ENCODE measurements around the gene AUTS2. TPM values are rescaled to one million over a fixed set of nuclear protein-coding genes. Genes with fewer than 3 reads are reported as not detected.

AUTS2 gene
- total and polyA plus RNA-seq, 2 donors (not counting 1 experiment from before 2014, with no cell fraction given), result 0.60 to 9.1 TPM

DNA sequence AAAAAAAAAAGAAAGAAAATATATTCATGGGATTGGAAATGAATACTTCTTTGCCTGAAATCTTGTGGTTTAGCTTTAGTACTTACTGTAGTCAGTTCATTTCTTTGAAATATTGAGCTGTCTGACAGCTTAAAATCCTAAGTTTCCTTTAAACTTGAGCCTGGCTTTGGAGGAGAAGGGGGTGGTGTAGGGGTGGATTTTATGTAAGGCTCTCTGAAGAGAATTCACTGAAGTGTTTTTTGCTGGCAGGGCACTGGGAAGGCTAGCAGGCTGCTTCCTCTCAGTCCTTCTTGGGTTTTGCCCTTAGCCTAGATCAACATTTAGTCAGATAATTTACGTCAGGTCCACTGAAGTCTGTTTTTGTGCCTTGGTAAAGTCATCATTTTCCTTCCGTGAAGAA lies 516.5 kb downstream of the AUTS2 start:
- H3K36me3 ChIP-seq (ENCODE audit: control insufficient read depth, insufficient read depth, low read length), result no peaks in the 10 kb centered on the region
- no peak overlapping the region for H2AFZ ChIP-seq (ENCODE audit: low read length)
- TF ChIP-seq EZH2 (IDR thresholded peaks at IDR 0.05; ENCODE audit: low read length, missing control alignments), result no peak

DNA sequence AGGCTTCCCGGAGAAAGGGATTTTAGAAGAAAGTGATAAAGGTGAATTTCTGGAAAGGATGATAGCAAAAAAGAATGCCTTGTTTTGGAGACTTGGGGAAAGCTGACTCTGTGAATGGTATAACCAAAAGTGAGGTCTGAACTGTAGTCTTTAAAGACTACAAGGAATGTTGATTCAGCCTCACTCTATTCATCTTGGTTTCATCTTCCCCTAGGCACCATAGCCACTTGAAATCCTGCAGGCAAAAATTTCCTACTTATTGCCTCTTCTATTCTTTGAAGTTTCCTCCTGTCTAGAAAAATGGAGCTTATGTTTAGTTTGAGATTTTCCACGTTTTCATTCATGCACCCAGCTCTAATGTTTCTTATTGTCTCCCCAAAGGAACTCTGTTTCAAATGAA lies 518.0 kb downstream of the AUTS2 start:
- no peak overlapping the region for H3K4me3 ChIP-seq (replicated peaks in 1 of 4; ENCODE audit: control extremely low read depth in 1 of 4, insufficient read depth in 1 of 4, low read depth in 3 of 4, low read length in 4 of 4)
- no peaks in the 10 kb centered on the region for H3K27me3 ChIP-seq (ENCODE audit: control insufficient read depth, insufficient read depth, low read length)
- no peaks in the 10 kb centered on the region for H4K20me1 ChIP-seq (ENCODE audit: control insufficient read depth, extremely low read depth, insufficient read depth, low read length)
- DNase-seq (ENCODE audit: low read depth in 2 of 2), result no peak
- no peak overlapping the region for H2AFZ ChIP-seq (ENCODE audit: low read length)
- no peak overlapping the region for H3K9ac ChIP-seq (ENCODE audit: insufficient read depth, low read length)
- H3K27ac ChIP-seq (ENCODE audit: insufficient read depth, low read length), result no peak overlapping the region
- H3K9me3 ChIP-seq (ENCODE audit: control insufficient read depth, insufficient read depth, low read depth, low read length), result no peaks in the 10 kb centered on the region
- no peaks in the 10 kb centered on the region for H3K4me1 ChIP-seq (ENCODE audit: control insufficient read depth, extremely low read depth, insufficient read depth, low read length)
- H3K79me2 ChIP-seq (ENCODE audit: control insufficient read depth, insufficient read depth, low read length), result no peaks in the 10 kb centered on the region
- no peak overlapping the region for H3K4me2 ChIP-seq (ENCODE audit: extremely low read depth, insufficient read depth, low read length)
- H3K36me3 ChIP-seq (ENCODE audit: control insufficient read depth, insufficient read depth, low read length), result no peaks in the 10 kb centered on the region
- TF ChIP-seq, protein P1, sequence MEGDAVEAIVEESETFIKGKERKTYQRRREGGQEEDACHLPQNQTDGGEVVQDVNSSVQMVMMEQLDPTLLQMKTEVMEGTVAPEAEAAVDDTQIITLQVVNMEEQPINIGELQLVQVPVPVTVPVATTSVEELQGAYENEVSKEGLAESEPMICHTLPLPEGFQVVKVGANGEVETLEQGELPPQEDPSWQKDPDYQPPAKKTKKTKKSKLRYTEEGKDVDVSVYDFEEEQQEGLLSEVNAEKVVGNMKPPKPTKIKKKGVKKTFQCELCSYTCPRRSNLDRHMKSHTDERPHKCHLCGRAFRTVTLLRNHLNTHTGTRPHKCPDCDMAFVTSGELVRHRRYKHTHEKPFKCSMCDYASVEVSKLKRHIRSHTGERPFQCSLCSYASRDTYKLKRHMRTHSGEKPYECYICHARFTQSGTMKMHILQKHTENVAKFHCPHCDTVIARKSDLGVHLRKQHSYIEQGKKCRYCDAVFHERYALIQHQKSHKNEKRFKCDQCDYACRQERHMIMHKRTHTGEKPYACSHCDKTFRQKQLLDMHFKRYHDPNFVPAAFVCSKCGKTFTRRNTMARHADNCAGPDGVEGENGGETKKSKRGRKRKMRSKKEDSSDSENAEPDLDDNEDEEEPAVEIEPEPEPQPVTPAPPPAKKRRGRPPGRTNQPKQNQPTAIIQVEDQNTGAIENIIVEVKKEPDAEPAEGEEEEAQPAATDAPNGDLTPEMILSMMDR (conservative IDR thresholded peaks at IDR 0.05 in 1 of 2, IDR thresholded peaks at IDR 0.05 in 1 of 2; ENCODE audit: low read depth in 1 of 2, low read length in 2 of 2), result no peak
- TF ChIP-seq EZH2 (IDR thresholded peaks at IDR 0.05; ENCODE audit: low read length, missing control alignments), result no peak

More for the DNA sequence above, 516.5 kb downstream of the AUTS2 start:
- no peaks in the 10 kb centered on the region for H4K20me1 ChIP-seq (ENCODE audit: control insufficient read depth, extremely low read depth, insufficient read depth, low read length)
- no peaks in the 10 kb centered on the region for H3K79me2 ChIP-seq (ENCODE audit: control insufficient read depth, insufficient read depth, low read length)
- no peak overlapping the region for H3K27ac ChIP-seq (ENCODE audit: insufficient read depth, low read length)
- DNase-seq (ENCODE audit: low read depth in 2 of 2), result peak in 1 of 2 donors; percentile 17
- H3K27me3 ChIP-seq (ENCODE audit: control insufficient read depth, insufficient read depth, low read length), result no peaks in the 10 kb centered on the region
- H3K9me3 ChIP-seq (ENCODE audit: control insufficient read depth, insufficient read depth, low read depth, low read length), result no peaks in the 10 kb centered on the region
- H3K9ac ChIP-seq (ENCODE audit: insufficient read depth, low read length), result no peak overlapping the region
- no peak overlapping the region for H3K4me3 ChIP-seq (replicated peaks in 1 of 4; ENCODE audit: control extremely low read depth in 1 of 4, insufficient read depth in 1 of 4, low read depth in 3 of 4, low read length in 4 of 4)
- H3K4me1 ChIP-seq (ENCODE audit: control insufficient read depth, extremely low read depth, insufficient read depth, low read length), result no peaks in the 10 kb centered on the region
- no peak overlapping the region for H3K4me2 ChIP-seq (ENCODE audit: extremely low read depth, insufficient read depth, low read length)

DNA sequence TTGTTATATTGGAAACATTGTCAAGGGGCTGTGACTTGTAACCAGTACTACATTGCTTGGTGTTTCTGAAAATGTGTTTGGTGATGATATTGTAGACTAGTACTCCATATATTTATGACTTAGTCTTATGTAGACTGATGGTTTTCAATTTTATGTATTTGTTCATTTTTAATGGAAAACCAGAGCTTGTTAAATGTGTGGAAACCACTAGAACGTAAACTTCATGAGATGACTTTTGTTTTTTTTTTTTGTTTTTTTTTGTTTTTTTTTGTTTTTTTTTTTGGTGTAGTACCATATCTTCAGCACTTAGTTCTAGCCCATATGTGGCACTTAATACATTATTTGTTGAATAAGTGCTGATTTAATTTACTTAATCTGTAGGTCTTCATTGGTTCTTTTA lies 518.6 kb downstream of the AUTS2 start:
- no peak overlapping the region for H3K27ac ChIP-seq (ENCODE audit: insufficient read depth, low read length)
- H3K27me3 ChIP-seq (ENCODE audit: control insufficient read depth, insufficient read depth, low read length), result no peaks in the 10 kb centered on the region
- no peaks in the 10 kb centered on the region for H3K4me1 ChIP-seq (ENCODE audit: control insufficient read depth, extremely low read depth, insufficient read depth, low read length)
- no peaks in the 10 kb centered on the region for H3K36me3 ChIP-seq (ENCODE audit: control insufficient read depth, insufficient read depth, low read length)
- TF ChIP-seq, protein P1 (conservative IDR thresholded peaks at IDR 0.05 in 1 of 2, IDR thresholded peaks at IDR 0.05 in 1 of 2; ENCODE audit: low read depth in 1 of 2, low read length in 2 of 2), result no peak
- TF ChIP-seq EZH2 (IDR thresholded peaks at IDR 0.05; ENCODE audit: low read length, missing control alignments), result no peak
- no peaks in the 10 kb centered on the region for H4K20me1 ChIP-seq (ENCODE audit: control insufficient read depth, extremely low read depth, insufficient read depth, low read length)
- H2AFZ ChIP-seq (ENCODE audit: low read length), result no peak overlapping the region
- no peak for DNase-seq (ENCODE audit: low read depth in 2 of 2)
- no peak overlapping the region for H3K4me3 ChIP-seq (replicated peaks in 1 of 4; ENCODE audit: control extremely low read depth in 1 of 4, insufficient read depth in 1 of 4, low read depth in 3 of 4, low read length in 4 of 4)
- no peaks in the 10 kb centered on the region for H3K79me2 ChIP-seq (ENCODE audit: control insufficient read depth, insufficient read depth, low read length)
- H3K9me3 ChIP-seq (ENCODE audit: control insufficient read depth, insufficient read depth, low read depth, low read length), result no peaks in the 10 kb centered on the region
- no peak overlapping the region for H3K4me2 ChIP-seq (ENCODE audit: extremely low read depth, insufficient read depth, low read length)
- no peak overlapping the region for H3K9ac ChIP-seq (ENCODE audit: insufficient read depth, low read length)
